ENCODE data around the gene TRABD2B.

TRABD2B gene

DNA sequence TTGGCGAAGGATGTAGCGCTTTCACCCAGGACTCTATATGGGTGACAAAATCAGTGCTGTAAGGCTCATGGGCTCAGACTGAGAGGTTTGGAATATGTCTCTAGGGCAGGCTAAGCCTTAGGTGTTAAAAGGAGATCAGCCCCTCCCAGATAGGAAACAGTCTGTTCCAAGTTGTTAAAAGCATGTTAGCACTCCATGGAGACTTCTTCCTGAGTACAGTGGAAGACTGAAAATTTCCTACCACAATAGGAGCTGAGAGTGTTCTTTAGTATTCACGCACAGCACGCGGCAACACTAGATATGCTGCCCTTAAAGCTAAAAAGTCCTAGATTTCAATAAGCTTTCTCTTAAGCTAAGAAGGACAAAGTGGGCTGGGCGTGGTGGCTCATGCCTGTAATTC, 122.1 kb downstream of the TRABD2B start:
- TF ChIP-seq CTCF (IDR thresholded peaks at IDR 0.05; ENCODE audit: extremely low read depth, insufficient read depth, missing control alignments): no peak
- in situ Hi-C loops (cut with MboI; ENCODE audit: low pct_unique_long_range_greater_than_20kb, low sequenced_read_pairs, unreplicated experiment): no loop called here
- no peak for DNase-seq (ENCODE audit: low spot score)

DNA sequence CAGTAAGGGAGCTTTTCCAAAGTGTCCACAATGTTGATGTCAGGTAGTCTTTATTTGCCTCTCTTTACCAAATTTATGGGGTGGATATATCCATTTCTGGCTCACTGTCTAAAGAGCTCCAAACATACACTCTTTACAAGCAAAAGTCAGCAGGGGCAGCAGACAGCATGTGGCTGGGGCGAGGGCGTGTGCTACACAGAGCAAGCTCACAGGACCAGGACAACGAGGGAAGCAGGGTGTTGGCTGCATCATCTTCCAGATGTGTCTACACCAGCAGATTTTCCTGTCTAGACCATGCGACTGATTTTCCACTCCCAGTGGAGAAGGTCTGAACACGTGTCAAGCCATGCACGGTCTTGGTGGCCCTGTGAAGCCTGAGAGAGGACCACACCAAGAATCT, 123.8 kb downstream of the TRABD2B start:
- no peak for TF ChIP-seq CTCF (IDR thresholded peaks at IDR 0.05; ENCODE audit: extremely low read depth, insufficient read depth, missing control alignments)
- in situ Hi-C loops (cut with MboI; ENCODE audit: low pct_unique_long_range_greater_than_20kb, low sequenced_read_pairs, unreplicated experiment): no loop called here
- DNase-seq (ENCODE audit: low spot score): no peak

DNA sequence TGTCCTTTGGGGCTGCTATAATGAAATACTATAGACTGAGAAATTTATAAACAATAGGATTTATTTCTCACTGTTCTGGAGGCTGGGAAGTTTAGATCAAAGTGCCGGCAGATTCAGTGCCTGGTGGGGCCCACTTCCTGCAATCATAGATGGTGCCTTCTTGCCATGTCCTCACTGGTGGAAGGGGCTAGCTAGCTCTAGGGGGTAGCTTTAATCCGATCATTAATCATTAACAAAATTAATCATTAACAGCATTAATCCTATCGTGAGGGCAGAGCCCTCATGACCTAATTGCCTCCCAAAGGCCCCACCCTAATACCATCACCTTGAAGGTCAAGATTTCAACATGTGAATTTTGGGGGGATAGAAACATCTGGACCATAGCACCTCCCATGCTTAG, 124.3 kb downstream of the TRABD2B start:
- in situ Hi-C loops (cut with MboI; ENCODE audit: low pct_unique_long_range_greater_than_20kb, low sequenced_read_pairs, unreplicated experiment): no loop called here
- TF ChIP-seq CTCF (IDR thresholded peaks at IDR 0.05; ENCODE audit: extremely low read depth, insufficient read depth, missing control alignments): no peak
- no peak for DNase-seq (ENCODE audit: low spot score)

- TF ChIP-seq CTCF (IDR thresholded peaks at IDR 0.05; ENCODE audit: extremely low read depth, insufficient read depth, missing control alignments): no peak
- in situ Hi-C loops (cut with MboI; ENCODE audit: low pct_unique_long_range_greater_than_20kb, low sequenced_read_pairs, unreplicated experiment): no loop called here
- DNase-seq (ENCODE audit: low spot score): no peak
Measured at GRCh38 chr1:47871799-47872353, 125.3 kb downstream of the TRABD2B start.

- in situ Hi-C loops (cut with MboI; ENCODE audit: low pct_unique_long_range_greater_than_20kb, low sequenced_read_pairs, unreplicated experiment): no loop called here
- TF ChIP-seq CTCF (IDR thresholded peaks at IDR 0.05; ENCODE audit: extremely low read depth, insufficient read depth, missing control alignments): no peak
- no peak for DNase-seq (ENCODE audit: low spot score)
Measured at GRCh38 chr1:47870946-47871676, 126.1 kb downstream of the TRABD2B start.

DNA sequence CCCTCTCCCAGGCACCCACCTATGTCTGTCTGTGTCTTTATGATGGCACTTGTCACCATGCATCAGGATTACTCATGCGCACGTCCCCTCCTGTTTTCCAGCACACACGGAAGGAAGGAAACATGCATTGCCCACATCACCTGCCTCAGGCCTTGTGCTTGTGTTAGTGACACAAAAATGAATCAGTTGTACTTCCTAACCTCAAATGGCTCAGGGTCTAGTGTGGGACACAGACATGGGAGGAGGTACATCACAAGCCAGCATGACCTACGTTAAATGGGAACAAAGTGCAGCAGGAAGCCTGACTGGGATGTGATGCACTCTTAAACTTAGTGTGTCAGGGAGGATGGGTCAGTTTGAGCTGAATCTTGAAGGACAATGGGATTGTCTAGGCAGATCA, 126.7 kb downstream of the TRABD2B start:
- in situ Hi-C loops (cut with MboI; ENCODE audit: low pct_unique_long_range_greater_than_20kb, low sequenced_read_pairs, unreplicated experiment): no loop called here
- DNase-seq (ENCODE audit: low spot score): no peak
- no peak for TF ChIP-seq CTCF (IDR thresholded peaks at IDR 0.05; ENCODE audit: extremely low read depth, insufficient read depth, missing control alignments)
